Endothelial cell of umbilical vein (primary cell): Measurements from ENCODE around the gene KRT76. TPM values are rescaled to one million over a fixed set of nuclear protein-coding genes. Genes with fewer than 3 reads are reported as not detected.

Experiments used
- BruUV-seq: library from RNA; stranded (reverse); fragments of 400-500 nt; replicated peaks from 2 replicates; lab custom pipeline; 2021; lab: Mats Ljungman, UMichigan
- CTCF ChIA-PET: fragments of 300-600, 350-600 bp; sonication (Branson Sonifier 250); formaldehyde crosslinking; loops from one replicate; lab custom pipeline; 2021; ENCODE audit warnings: antibody characterized with exemption, inconsistent platforms; lab: Charles Lee
- POLR2A ChIA-PET: fragments of 300-600, 350-600 bp; sonication (Branson Sonifier 250); formaldehyde crosslinking; loops from one replicate; lab custom pipeline; 2021; ENCODE audit warnings: antibody characterized with exemption, inconsistent platforms; lab: Charles Lee
- DNase-seq: peaks from one replicate; pipeline ENCODE4 v3.0.0-alpha.2; 2011; ENCODE audit warnings: low read depth, low spot score
- FAIRE-seq: peaks from 2 replicates; lab custom pipeline; 2011; peaks lifted over from hg19 to GRCh38; lab: Jason Lieb, UNC
- H2AFZ ChIP-seq: 2 replicates; pipeline ENCODE4 v1.6.0; 2012; ENCODE audit warnings: low read depth, low read length, control low read depth, inconsistent platforms
- H3K27ac ChIP-seq: 2 replicates; pipeline ENCODE4 v1.5.1; 2011; ENCODE audit warnings: low read depth, mild to moderate bottlenecking, control low read depth, low read length, moderate library complexity; ENCODE audit not compliant: insufficient read depth
- H3K27me3 ChIP-seq, 2 experiments: 2 replicates each; pipeline versions ENCODE4 v1.6.0 to v1.6.1; 2011; ENCODE audit warnings: low read length in 2 of 2, mixed read lengths in 1 of 2; ENCODE audit not compliant: control insufficient read depth in 2 of 2, insufficient read depth in 2 of 2
- H3K36me3 ChIP-seq, 2 experiments: 2 replicates in 1 of 2; 3 replicates in 1 of 2; pipeline ENCODE4 v1.5.1; 2011; ENCODE audit warnings: low read length in 2 of 2, mild to moderate bottlenecking in 1 of 2, moderate library complexity in 1 of 2; ENCODE audit not compliant: control insufficient read depth in 2 of 2, insufficient read depth in 2 of 2; ENCODE audit errors: extremely low read depth in 1 of 2
- H3K4me1 ChIP-seq: 3 replicates; pipeline ENCODE4 v1.5.1; 2011; ENCODE audit warnings: mild to moderate bottlenecking, low read length; ENCODE audit not compliant: control insufficient read depth, insufficient read depth; ENCODE audit errors: extremely low read depth
- H3K4me2 ChIP-seq: 2 replicates; pipeline ENCODE4 v1.6.1; 2011; ENCODE audit warnings: low read length, control low read depth, mixed read lengths; ENCODE audit not compliant: insufficient read depth
- H3K4me3 ChIP-seq, 3 experiments: fragments of 200-600 bp in 1 of 3; sonication (generic), shearing (Covaris generic) in 1 of 3; replicated peaks in 1 of 3; 2 replicates each; pipeline ENCODE4 v1.5.1; 2011 to 2016; ENCODE audit warnings: control low read depth in 3 of 3, low read length in 3 of 3, mild to moderate bottlenecking in 2 of 3, inconsistent platforms in 1 of 3, low read depth in 1 of 3, moderate library complexity in 1 of 3; ENCODE audit not compliant: insufficient read depth in 1 of 3
- H3K79me2 ChIP-seq: 2 replicates; pipeline ENCODE4 v1.6.0; 2012; ENCODE audit warnings: low read length, inconsistent platforms; ENCODE audit not compliant: control insufficient read depth, insufficient read depth
- H3K9ac ChIP-seq: replicated peaks from 2 replicates; pipeline ENCODE3; 2011; ENCODE audit warnings: low read length, control low read depth; ENCODE audit not compliant: insufficient read depth; ENCODE audit errors: extremely low read depth
- H3K9me1 ChIP-seq: replicated peaks from 3 replicates; pipeline ENCODE4 v1.6.0; 2011; ENCODE audit warnings: mild to moderate bottlenecking, low read length; ENCODE audit not compliant: control insufficient read depth, insufficient read depth; ENCODE audit errors: extremely low read depth
- H3K9me3 ChIP-seq: replicated peaks from 2 replicates; pipeline ENCODE4 v1.5.1; 2012; ENCODE audit warnings: low read length, inconsistent platforms; ENCODE audit not compliant: control insufficient read depth, insufficient read depth
- H4K20me1 ChIP-seq: replicated peaks from 2 replicates; pipeline ENCODE3; 2011; ENCODE audit warnings: mild to moderate bottlenecking, low read length; ENCODE audit not compliant: control insufficient read depth, insufficient read depth; ENCODE audit errors: extremely low read depth
- EZH2 ChIP-seq: IDR thresholded peaks from 2 replicates; pipeline ENCODE4 v1.6.1; 2012; ENCODE audit warnings: borderline replicate concordance, low read depth, mild to moderate bottlenecking, moderate library complexity, low read length, inconsistent platforms; ENCODE audit not compliant: severe bottlenecking
- FOS ChIP-seq: IDR thresholded peaks from 2 replicates; pipeline ENCODE4 v1.6.1; 2011; ENCODE audit warnings: mild to moderate bottlenecking, low read length, moderate library complexity, borderline replicate concordance; ENCODE audit not compliant: insufficient read depth
- GATA2 ChIP-seq: IDR thresholded peaks from 2 replicates; pipeline ENCODE4 v1.7.0; 2011; ENCODE audit warnings: low read depth, mild to moderate bottlenecking, moderate library complexity, mixed read lengths, low read length; ENCODE audit not compliant: insufficient read length, insufficient read depth
- JUN ChIP-seq: IDR thresholded peaks from 2 replicates; pipeline ENCODE4 v1.6.1; 2011; ENCODE audit warnings: borderline replicate concordance, low read depth; ENCODE audit not compliant: insufficient read length, insufficient read depth
- MYC ChIP-seq: IDR thresholded peaks from one replicate; pipeline ENCODE4 v1.6.1; 2011; ENCODE audit warnings: mild to moderate bottlenecking, low read depth, low read length
- POLR2A ChIP-seq: IDR thresholded peaks from 2 replicates; pipeline ENCODE4 v1.6.1; 2012; ENCODE audit warnings: low read depth, mild to moderate bottlenecking, control low read depth, low read length
- POLR2AphosphoS5 ChIP-seq: IDR thresholded peaks from 2 replicates; pipeline ENCODE4 v1.6.1; 2012; ENCODE audit warnings: low read depth, mild to moderate bottlenecking, control low read depth, low read length, moderate library complexity; ENCODE audit not compliant: insufficient read depth
- dilution Hi-C: fragments of 300-500 bp; cut with MboI; formaldehyde crosslinking; loops from one replicate; pipeline ENCODE4 v1.15.0; 2019; ENCODE audit warnings: low sequenced_read_pairs; ENCODE audit not compliant: extremely low pct_ligation_motif_present
- intact Hi-C: fragments of 100-400 bp; cut with micrococcal nuclease; formaldehyde crosslinking; loops from one replicate; pipeline ENCODE4 v1.10.0; 2022
- polyA plus RNA-seq, 4 experiments: library from polyadenylated mRNA; depleted of rRNA in 3 of 4; stranded (reverse) in 3 of 4; unstranded in 1 of 4; fragments of >200 nt; gene quantifications; 2 replicates each; pipeline versions ENCODE4 v1.2.1 to v1.2.3, GENCODE V29; 2011 to 2012; ENCODE audit warnings: missing spikeins in 1 of 4
- total RNA-seq: library from RNA; stranded (reverse); gene quantifications from 2 replicates; pipeline ENCODE4 v1.2.3, GENCODE V29; 2021
- TF ChIP-seq, protein P1 (sequence below): IDR thresholded peaks from 2 replicates; pipeline ENCODE4 v1.6.1; 2011; ENCODE audit not compliant: insufficient read depth, insufficient read length
- TF ChIP-seq, protein P2 (sequence below), 2 donors: IDR thresholded peaks; 1 replicate in 1 of 2; 2 replicates in 1 of 2; pipeline ENCODE4 v1.5.1; 2011; ENCODE audit warnings: low read length in 2 of 2, mild to moderate bottlenecking in 2 of 2, moderate library complexity in 2 of 2, control low read depth in 1 of 2, inconsistent platforms in 1 of 2, low read depth in 1 of 2; ENCODE audit not compliant: insufficient read depth in 1 of 2; ENCODE audit errors: extremely low read depth in 1 of 2

KRT76 gene
- total and polyA plus RNA-seq, 2 donors (not counting 3 experiments of a cell fraction or from before 2014, with no cell fraction given): not detected

DNA sequence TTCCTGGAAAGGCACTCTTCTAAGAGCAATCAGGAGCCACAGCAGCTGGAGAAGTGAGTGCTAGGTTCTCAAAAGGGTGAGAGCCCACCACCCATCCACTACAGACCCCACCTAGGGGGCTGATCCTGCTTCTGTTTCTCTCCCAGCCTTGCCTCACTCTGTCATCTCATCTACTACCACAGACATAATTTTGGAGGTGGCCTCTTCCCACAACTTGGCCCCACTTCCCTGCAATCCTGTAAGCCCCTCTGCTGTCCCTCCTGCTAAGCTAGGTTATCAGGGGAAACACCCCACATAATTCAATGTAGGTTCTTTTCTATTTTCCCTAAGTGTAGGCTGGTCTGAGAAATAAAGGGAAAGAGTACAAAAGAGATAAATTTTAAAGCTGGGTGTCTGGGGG lies 16.5 kb downstream of the KRT76 start:
- H3K27me3 ChIP-seq: peaks cover 0 to 4% of the 10 kb centered on the region in 2 experiments
- H3K4me1 ChIP-seq: no peaks in the 10 kb centered on the region
- dilution Hi-C loops: no loop called here
- no peaks in the 10 kb centered on the region for H4K20me1 ChIP-seq
- H3K9me3 ChIP-seq: no peaks in the 10 kb centered on the region
- FAIRE-seq: no peak
- TF ChIP-seq MYC: no peak
- no peak for TF ChIP-seq POLR2AphosphoS5
- TF ChIP-seq EZH2: no peak
- no peak for TF ChIP-seq JUN
- TF ChIP-seq, protein P1, sequence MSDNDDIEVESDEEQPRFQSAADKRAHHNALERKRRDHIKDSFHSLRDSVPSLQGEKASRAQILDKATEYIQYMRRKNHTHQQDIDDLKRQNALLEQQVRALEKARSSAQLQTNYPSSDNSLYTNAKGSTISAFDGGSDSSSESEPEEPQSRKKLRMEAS: no peak
- no peak for TF ChIP-seq GATA2
- TF ChIP-seq FOS: no peak
- TF ChIP-seq, protein P2, sequence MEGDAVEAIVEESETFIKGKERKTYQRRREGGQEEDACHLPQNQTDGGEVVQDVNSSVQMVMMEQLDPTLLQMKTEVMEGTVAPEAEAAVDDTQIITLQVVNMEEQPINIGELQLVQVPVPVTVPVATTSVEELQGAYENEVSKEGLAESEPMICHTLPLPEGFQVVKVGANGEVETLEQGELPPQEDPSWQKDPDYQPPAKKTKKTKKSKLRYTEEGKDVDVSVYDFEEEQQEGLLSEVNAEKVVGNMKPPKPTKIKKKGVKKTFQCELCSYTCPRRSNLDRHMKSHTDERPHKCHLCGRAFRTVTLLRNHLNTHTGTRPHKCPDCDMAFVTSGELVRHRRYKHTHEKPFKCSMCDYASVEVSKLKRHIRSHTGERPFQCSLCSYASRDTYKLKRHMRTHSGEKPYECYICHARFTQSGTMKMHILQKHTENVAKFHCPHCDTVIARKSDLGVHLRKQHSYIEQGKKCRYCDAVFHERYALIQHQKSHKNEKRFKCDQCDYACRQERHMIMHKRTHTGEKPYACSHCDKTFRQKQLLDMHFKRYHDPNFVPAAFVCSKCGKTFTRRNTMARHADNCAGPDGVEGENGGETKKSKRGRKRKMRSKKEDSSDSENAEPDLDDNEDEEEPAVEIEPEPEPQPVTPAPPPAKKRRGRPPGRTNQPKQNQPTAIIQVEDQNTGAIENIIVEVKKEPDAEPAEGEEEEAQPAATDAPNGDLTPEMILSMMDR (IDR thresholded peaks at IDR 0.05; ENCODE audit: extremely low read depth in 1 of 2, insufficient read depth in 1 of 2, low read depth in 1 of 2, low read length in 2 of 2): no peak
- TF ChIP-seq POLR2A: no peak
- H3K9ac ChIP-seq: no peak overlapping the region
- ChIA-PET CTCF (no interaction called here), POLR2A (no interaction called here)
- intact Hi-C loops: no loop called here
- BruUV-seq: no TSS peak
- H3K4me2 ChIP-seq: no peak overlapping the region
- H2AFZ ChIP-seq: no peak overlapping the region
- no peaks in the 10 kb centered on the region for H3K9me1 ChIP-seq
- H3K79me2 ChIP-seq: no peaks in the 10 kb centered on the region
- DNase-seq: no peak
- H3K4me3 ChIP-seq: no peak overlapping the region
- no peak overlapping the region for H3K27ac ChIP-seq
- H3K36me3 ChIP-seq: no peaks in the 10 kb centered on the region
